Measurements from ENCODE around the gene CACHD1.

CACHD1 gene

DNA sequence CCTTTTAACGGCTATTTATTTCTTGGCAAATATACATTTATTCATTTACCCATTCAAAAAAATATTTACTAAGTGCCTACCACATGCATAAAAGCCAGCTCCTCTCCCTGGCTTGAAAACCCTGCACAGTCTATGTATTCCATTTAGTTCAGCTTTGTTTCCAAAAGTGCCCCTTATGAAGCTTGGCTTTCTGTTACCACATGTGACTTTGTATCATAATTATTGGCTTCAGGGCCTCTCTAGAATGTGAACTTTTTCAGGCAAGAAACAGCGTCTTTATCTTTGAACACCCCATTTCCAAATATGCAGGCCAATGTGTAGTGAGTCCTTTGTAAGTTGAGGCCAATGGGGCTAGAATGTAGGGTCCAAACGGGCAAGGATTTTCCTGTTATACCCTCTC is 69.4 kb downstream of the CACHD1 start:
- no peak overlapping the region for H3K27ac ChIP-seq (replicated peaks)
- DNase-seq (ENCODE audit: low read depth in 1 of 2, low spot score in 1 of 2) = no peak

DNA sequence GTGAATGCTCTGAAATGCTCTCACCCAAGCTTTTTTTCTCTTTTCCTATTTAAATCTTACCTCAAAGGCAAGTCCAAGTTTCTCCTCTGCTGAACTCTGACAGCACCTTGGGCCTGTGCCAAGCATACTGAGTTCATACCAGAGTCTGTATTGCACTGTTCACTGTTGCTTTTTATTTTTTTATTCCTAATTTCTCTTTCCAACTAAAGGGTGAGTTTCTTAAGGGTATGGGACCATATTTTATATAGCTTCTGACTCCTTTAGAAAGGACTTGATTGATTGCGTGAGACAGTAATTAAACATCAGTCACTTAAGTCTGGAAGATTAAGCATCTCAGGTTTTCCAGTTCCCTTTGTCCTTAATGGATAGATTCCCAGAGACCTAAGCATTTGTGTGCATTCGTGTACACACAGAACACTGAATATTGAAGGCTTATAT is 69.9 kb downstream of the CACHD1 start:
- no peak for TF ChIP-seq SPI1 (IDR thresholded peaks at IDR 0.05; ENCODE audit: borderline replicate concordance, low read depth)
- no peak for TF ChIP-seq POLR2AphosphoS5 (IDR thresholded peaks at IDR 0.05; ENCODE audit: low read depth)
- no peak for TF ChIP-seq GABPA (IDR thresholded peaks at IDR 0.05; ENCODE audit: low read depth)
- TF ChIP-seq, protein P1, sequence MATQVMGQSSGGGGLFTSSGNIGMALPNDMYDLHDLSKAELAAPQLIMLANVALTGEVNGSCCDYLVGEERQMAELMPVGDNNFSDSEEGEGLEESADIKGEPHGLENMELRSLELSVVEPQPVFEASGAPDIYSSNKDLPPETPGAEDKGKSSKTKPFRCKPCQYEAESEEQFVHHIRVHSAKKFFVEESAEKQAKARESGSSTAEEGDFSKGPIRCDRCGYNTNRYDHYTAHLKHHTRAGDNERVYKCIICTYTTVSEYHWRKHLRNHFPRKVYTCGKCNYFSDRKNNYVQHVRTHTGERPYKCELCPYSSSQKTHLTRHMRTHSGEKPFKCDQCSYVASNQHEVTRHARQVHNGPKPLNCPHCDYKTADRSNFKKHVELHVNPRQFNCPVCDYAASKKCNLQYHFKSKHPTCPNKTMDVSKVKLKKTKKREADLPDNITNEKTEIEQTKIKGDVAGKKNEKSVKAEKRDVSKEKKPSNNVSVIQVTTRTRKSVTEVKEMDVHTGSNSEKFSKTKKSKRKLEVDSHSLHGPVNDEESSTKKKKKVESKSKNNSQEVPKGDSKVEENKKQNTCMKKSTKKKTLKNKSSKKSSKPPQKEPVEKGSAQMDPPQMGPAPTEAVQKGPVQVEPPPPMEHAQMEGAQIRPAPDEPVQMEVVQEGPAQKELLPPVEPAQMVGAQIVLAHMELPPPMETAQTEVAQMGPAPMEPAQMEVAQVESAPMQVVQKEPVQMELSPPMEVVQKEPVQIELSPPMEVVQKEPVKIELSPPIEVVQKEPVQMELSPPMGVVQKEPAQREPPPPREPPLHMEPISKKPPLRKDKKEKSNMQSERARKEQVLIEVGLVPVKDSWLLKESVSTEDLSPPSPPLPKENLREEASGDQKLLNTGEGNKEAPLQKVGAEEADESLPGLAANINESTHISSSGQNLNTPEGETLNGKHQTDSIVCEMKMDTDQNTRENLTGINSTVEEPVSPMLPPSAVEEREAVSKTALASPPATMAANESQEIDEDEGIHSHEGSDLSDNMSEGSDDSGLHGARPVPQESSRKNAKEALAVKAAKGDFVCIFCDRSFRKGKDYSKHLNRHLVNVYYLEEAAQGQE (IDR thresholded peaks at IDR 0.05; ENCODE audit: insufficient replicate concordance, low read depth) = no peak
- H3K27ac ChIP-seq (replicated peaks) = no peak overlapping the region
- no peak overlapping the region for H3K4me3 ChIP-seq (replicated peaks; ENCODE audit: insufficient read depth, low read length)
- no peaks in the 10 kb centered on the region for H3K27me3 ChIP-seq (ENCODE audit: insufficient read depth, poor library complexity, severe bottlenecking)
- no peak for DNase-seq (ENCODE audit: low read depth in 1 of 2, low spot score in 1 of 2)

More for the DNA sequence above, 69.4 kb downstream of the CACHD1 start:
- no peak overlapping the region for H3K4me3 ChIP-seq (replicated peaks; ENCODE audit: insufficient read depth, low read length)
- H3K27me3 ChIP-seq (ENCODE audit: insufficient read depth, poor library complexity, severe bottlenecking) = no peaks in the 10 kb centered on the region
- TF ChIP-seq GABPA (IDR thresholded peaks at IDR 0.05; ENCODE audit: low read depth) (no peak), POLR2AphosphoS5 (IDR thresholded peaks at IDR 0.05; ENCODE audit: low read depth) (no peak), SPI1 (IDR thresholded peaks at IDR 0.05; ENCODE audit: borderline replicate concordance, low read depth) (no peak)
- TF ChIP-seq, protein P1 (IDR thresholded peaks at IDR 0.05; ENCODE audit: insufficient replicate concordance, low read depth) = no peak
- TF ChIP-seq, protein P2, sequence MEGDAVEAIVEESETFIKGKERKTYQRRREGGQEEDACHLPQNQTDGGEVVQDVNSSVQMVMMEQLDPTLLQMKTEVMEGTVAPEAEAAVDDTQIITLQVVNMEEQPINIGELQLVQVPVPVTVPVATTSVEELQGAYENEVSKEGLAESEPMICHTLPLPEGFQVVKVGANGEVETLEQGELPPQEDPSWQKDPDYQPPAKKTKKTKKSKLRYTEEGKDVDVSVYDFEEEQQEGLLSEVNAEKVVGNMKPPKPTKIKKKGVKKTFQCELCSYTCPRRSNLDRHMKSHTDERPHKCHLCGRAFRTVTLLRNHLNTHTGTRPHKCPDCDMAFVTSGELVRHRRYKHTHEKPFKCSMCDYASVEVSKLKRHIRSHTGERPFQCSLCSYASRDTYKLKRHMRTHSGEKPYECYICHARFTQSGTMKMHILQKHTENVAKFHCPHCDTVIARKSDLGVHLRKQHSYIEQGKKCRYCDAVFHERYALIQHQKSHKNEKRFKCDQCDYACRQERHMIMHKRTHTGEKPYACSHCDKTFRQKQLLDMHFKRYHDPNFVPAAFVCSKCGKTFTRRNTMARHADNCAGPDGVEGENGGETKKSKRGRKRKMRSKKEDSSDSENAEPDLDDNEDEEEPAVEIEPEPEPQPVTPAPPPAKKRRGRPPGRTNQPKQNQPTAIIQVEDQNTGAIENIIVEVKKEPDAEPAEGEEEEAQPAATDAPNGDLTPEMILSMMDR (IDR thresholded peaks at IDR 0.05; ENCODE audit: insufficient read depth, low read length) = no peak

DNA sequence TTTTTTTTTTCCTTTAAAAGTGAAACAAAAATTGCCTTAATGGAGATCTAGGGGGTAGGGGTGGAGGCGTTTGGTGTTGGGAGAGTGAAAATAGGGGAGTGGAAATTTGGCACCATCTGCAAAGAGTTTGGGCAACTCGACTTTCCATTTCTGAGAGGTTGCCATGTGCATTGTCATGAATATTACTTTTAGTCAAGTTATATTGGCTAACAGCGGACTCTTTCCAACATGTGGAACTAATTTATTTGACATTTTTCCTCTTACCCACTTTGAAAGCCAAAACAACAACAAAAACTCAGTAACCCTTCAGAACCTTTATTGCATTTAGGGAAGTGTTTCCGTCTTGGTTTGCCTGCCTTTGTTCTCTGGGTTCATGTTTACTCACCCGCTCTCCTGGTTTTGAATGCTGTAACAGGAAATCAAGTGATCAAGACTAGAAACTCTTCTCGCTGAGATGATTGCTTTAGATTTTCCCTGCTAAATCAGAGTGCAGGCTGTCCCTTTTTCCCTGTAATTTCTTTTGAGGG is 70.4 kb downstream of the CACHD1 start:
- DNase-seq (ENCODE audit: low read depth in 1 of 2, low spot score in 1 of 2) = no peak
- no peak overlapping the region for H3K4me3 ChIP-seq (replicated peaks; ENCODE audit: insufficient read depth, low read length)
- no peak overlapping the region for H3K27ac ChIP-seq (replicated peaks)
- no peak for TF ChIP-seq SPI1 (IDR thresholded peaks at IDR 0.05; ENCODE audit: borderline replicate concordance, low read depth)
- no peak for TF ChIP-seq GABPA (IDR thresholded peaks at IDR 0.05; ENCODE audit: low read depth)
- TF ChIP-seq, protein P2 (IDR thresholded peaks at IDR 0.05; ENCODE audit: insufficient read depth, low read length) = no peak
- TF ChIP-seq POLR2AphosphoS5 (IDR thresholded peaks at IDR 0.05; ENCODE audit: low read depth) = no peak
- TF ChIP-seq, protein P1 (IDR thresholded peaks at IDR 0.05; ENCODE audit: insufficient replicate concordance, low read depth) = no peak
- H3K27me3 ChIP-seq (ENCODE audit: insufficient read depth, poor library complexity, severe bottlenecking) = no peaks in the 10 kb centered on the region

Data from HL-60 (cell line).